Measurements from ENCODE around the gene ZNF318.
"Not testable (repeated sequence)": the region's sequence is repeated elsewhere in the genome, so short reads cannot be mapped to it uniquely, and the experiment has no call there.

The ZNF318 gene

GRCh38 chr6:43347021-43347420, 22.4 kb downstream of the ZNF318 start:
- FAIRE-seq (no peak), DNase-seq (ENCODE audit: insufficient read length, low spot score) (no peak)
- TF ChIP-seq CTCF (IDR thresholded peaks at IDR 0.05; ENCODE audit: insufficient read depth, missing control alignments), result no peak

GRCh38 chr6:43346243-43346642, 23.2 kb downstream of the ZNF318 start:
- not testable (repeated sequence) for DNase-seq (ENCODE audit: insufficient read length, low spot score); FAIRE-seq

GRCh38 chr6:43339168-43339567, 30.3 kb downstream of the ZNF318 start:
- FAIRE-seq, result no peak

GRCh38 chr6:43338243-43338642, 31.2 kb downstream of the ZNF318 start:
- DNase-seq (ENCODE audit: insufficient read length, low spot score) (no peak), FAIRE-seq (no peak)
- TF ChIP-seq CTCF (IDR thresholded peaks at IDR 0.05; ENCODE audit: insufficient read depth, missing control alignments), result no peak

More at GRCh38 chr6:43339168-43339567, 30.3 kb downstream of the ZNF318 start:
- TF ChIP-seq CTCF (IDR thresholded peaks at IDR 0.05; ENCODE audit: insufficient read depth, missing control alignments), result no peak
- DNase-seq (ENCODE audit: insufficient read length, low spot score), result no peak

DNA sequence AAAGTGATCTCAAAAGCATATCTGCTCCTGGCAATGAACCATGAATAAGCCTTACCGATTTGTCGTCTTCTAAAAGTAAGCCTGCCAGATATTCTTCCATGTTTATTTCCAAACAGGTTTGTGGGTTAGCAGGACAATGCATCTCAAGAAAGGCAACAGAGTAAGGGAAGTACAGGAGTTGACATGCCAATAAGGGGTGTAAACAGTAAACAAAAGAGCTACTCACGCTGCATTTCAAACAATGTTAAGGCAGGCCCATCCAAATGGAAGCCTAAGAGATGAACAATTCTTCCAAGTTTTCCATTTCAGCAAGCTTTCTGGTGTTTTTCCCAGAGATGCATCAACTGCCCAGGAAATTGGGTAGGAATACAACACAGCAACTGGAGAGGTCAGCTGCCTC, 33.1 kb downstream of the ZNF318 start:
- TF ChIP-seq CTCF (IDR thresholded peaks at IDR 0.05; ENCODE audit: insufficient read depth, missing control alignments), result no peak
- DNase-seq (ENCODE audit: insufficient read length, low spot score) (no peak), FAIRE-seq (no peak)

DNA sequence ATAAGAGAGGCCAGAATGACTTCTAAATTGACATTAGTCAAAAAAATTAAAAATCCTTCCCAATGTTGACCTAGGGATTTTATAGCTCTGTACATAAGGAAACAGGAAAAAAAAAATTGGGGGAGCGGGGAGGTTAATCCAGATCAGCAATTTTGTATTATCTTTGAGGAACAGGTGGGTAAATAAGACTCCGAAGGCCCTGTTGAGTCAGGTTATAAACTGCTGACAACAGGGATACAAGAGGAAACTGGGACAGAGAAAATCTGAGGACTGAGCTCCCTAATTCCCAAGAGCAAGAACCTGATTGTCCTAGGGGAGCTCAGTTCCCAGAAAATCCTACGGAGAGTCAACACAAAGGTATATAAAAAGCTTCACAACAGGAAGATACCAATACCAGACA, 34.0 kb downstream of the ZNF318 start:
- FAIRE-seq, result no peak
- no peak for DNase-seq (ENCODE audit: insufficient read length, low spot score)
- no peak for TF ChIP-seq CTCF (IDR thresholded peaks at IDR 0.05; ENCODE audit: insufficient read depth, missing control alignments)

DNA sequence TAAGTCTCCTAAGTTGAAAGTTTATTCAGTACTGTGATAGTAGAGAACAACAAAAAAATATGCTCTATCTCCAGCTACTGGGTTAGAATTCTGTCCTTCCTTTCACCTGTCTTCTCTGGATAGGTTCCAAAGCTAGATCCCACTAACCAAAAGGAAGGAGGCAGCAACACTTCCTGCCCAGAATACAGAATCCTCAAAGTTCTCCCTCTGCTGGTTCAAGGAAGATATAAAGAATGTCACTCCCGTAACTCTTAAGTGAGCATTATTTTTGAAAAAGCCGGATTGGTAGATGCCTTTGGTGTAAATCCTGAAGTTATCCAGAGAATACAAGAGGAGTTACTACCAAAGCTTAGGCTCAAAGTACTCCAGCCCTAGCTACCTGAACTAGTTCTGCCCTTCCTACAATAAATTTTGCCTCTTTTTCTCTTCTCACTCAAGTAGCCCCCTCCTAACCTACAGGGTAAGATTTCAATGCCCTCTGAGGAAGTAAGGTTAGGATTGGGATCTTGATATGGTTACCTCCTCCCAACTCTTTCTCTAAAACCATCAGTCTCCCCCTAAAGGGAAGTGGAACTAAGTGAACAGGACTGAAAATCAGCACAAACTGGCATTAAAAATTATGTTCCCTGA, 34.9 kb downstream of the ZNF318 start:
- peak; percentile 56 for TF ChIP-seq CTCF (IDR thresholded peaks at IDR 0.05; ENCODE audit: insufficient read depth, missing control alignments)
- DNase-seq (ENCODE audit: insufficient read length, low spot score), result no peak
- peak; percentile 67 for FAIRE-seq

- no peak for DNase-seq (ENCODE audit: insufficient read length, low spot score)
- FAIRE-seq, result no peak
These were observed 37.6 kb downstream of the ZNF318 start for GRCh38 chr6:43331891-43332290.

More at GRCh38 chr6:43331891-43332290, 37.6 kb downstream of the ZNF318 start:
- no peak for TF ChIP-seq CTCF (IDR thresholded peaks at IDR 0.05; ENCODE audit: insufficient read depth, missing control alignments)

All from D721Med (cell line).